Thyroid gland (tissue), 4 donors: ENCODE measurements around the gene SPIN2B.
A peak's percentile ranks its signal among the peaks of the same experiment; 100 is the strongest.
"Not testable (repeated sequence)": the region's sequence is repeated elsewhere in the genome, so short reads cannot be mapped to it uniquely, and the experiment has no call there.

ENCODE experiments used
- POLR2A ChIP-seq, 2 donors: fragments of 450-650 bp; IDR thresholded peaks; one replicate each; pipeline ENCODE4 v1.6.1; 2017; ENCODE audit warnings: antibody characterized with exemption in 2 of 2, mild to moderate bottlenecking in 2 of 2, moderate library complexity in 1 of 2
- TF ChIP-seq, protein P1 (sequence below), 6 experiments: fragments of 200-600 bp in 3 of 6; fragments of 450-650 bp in 3 of 6; sonication (generic) in 3 of 6; IDR thresholded peaks; one replicate each; pipeline ENCODE4 v1.5.1; 2016 to 2019; ENCODE audit warnings: antibody characterized with exemption in 6 of 6, mild to moderate bottlenecking in 2 of 6, inconsistent platforms in 1 of 6, moderate library complexity in 1 of 6

DNA sequence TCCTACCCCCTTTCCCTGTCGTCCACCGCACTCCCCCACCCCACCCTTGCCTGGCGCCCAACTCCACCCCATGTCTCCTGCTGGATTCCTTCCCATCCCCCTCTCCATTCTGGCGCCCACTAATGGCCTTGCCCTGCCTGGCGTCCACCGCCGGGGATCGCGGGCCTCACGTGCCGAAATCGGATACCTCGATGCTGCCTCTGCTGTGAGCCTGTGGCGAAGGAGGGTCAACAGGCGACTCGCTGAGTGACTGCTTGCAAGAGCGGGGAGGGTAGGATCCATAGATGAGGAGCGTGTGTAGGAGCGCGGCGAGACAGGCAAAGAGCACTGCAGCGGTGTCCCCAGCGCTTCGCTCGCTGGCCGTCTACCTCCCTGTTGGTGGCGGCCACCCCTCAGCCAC is 15.7 kb upstream of the SPIN2B start, which contains the start of gene SPIN2A:
- TF ChIP-seq, protein P1, sequence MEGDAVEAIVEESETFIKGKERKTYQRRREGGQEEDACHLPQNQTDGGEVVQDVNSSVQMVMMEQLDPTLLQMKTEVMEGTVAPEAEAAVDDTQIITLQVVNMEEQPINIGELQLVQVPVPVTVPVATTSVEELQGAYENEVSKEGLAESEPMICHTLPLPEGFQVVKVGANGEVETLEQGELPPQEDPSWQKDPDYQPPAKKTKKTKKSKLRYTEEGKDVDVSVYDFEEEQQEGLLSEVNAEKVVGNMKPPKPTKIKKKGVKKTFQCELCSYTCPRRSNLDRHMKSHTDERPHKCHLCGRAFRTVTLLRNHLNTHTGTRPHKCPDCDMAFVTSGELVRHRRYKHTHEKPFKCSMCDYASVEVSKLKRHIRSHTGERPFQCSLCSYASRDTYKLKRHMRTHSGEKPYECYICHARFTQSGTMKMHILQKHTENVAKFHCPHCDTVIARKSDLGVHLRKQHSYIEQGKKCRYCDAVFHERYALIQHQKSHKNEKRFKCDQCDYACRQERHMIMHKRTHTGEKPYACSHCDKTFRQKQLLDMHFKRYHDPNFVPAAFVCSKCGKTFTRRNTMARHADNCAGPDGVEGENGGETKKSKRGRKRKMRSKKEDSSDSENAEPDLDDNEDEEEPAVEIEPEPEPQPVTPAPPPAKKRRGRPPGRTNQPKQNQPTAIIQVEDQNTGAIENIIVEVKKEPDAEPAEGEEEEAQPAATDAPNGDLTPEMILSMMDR (IDR thresholded peaks at IDR 0.05), result peak in 1 of 6 experiments; percentile 7
- TF ChIP-seq POLR2A (IDR thresholded peaks at IDR 0.05), result not testable (repeated sequence)
